Epithelial cell of proximal tubule (primary cell): ENCODE results near the gene HJV. TPM values are rescaled to one million over a fixed set of nuclear protein-coding genes. Genes with fewer than 3 reads are reported as not detected.
"Not testable (repeated sequence)": the region's sequence is repeated elsewhere in the genome, so short reads cannot be mapped to it uniquely, and the experiment has no call there.

ENCODE experiments used
- DNase-seq: peaks from one replicate; pipeline ENCODE4 v3.0.0-alpha.2; 2011; ENCODE audit warnings: low read depth
- H3K4me3 ChIP-seq: 2 replicates; pipeline ENCODE4 v1.5.1; 2011; ENCODE audit warnings: low read depth, mild to moderate bottlenecking, low read length
- total RNA-seq: library from RNA; depleted of rRNA; stranded (reverse); fragments of >200 nt; gene quantifications from 2 replicates; pipeline ENCODE4 v1.2.3, GENCODE V29; 2015
- TF ChIP-seq, protein P1 (sequence below): conservative IDR thresholded peaks from 2 replicates; pipeline ENCODE4 v1.5.1; 2012; ENCODE audit warnings: low read depth, mild to moderate bottlenecking, low read length

The HJV gene
- total RNA-seq = 0.35 TPM in 1 of 2 replicates, not detected in the other

DNA sequence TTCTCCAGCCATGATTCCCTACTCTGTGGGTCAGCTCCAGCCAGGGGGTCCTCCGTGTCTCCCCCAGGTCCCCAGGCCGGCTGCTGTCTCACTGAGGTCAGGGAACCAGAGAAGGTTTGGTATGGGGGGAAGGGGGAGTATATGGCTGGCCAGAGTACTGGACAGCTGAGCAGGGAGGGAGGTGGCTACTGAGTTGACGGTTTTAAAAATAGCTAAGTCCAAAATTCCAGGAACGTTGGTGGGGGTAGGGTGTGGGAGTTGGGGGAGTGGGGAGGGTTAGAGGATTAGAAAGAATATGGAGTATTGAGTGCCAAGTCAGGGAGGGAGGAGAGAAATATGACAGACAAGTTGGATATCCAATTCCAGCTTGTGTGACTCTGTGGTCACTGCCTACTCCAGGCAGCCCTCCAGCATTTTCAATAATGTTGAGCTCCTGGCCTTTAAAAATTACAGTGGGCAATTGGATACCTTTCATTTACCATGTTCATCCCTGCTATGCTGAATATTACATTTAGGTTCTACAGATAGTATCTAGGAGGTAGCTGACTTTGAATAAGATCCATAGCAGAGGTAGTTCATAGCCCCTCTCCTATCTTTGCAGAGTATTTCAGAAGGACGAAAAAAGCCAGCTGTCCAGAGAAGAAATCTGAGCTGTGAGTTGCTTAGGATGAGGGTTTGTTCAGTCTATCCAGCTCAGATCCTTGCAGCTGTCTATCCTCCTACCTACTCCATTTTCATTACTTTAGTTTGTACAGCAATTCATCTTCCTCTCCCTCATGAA is at the start of gene HJV:
TSS of gene HJV (minus strand) at position 114 of the 781 bp plus-strand sequence. CDS start 1,504 bp downstream, outside the sequence.
- no peak for DNase-seq
- TF ChIP-seq, protein P1, sequence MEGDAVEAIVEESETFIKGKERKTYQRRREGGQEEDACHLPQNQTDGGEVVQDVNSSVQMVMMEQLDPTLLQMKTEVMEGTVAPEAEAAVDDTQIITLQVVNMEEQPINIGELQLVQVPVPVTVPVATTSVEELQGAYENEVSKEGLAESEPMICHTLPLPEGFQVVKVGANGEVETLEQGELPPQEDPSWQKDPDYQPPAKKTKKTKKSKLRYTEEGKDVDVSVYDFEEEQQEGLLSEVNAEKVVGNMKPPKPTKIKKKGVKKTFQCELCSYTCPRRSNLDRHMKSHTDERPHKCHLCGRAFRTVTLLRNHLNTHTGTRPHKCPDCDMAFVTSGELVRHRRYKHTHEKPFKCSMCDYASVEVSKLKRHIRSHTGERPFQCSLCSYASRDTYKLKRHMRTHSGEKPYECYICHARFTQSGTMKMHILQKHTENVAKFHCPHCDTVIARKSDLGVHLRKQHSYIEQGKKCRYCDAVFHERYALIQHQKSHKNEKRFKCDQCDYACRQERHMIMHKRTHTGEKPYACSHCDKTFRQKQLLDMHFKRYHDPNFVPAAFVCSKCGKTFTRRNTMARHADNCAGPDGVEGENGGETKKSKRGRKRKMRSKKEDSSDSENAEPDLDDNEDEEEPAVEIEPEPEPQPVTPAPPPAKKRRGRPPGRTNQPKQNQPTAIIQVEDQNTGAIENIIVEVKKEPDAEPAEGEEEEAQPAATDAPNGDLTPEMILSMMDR = no peak
- H3K4me3 ChIP-seq = no peak within 1 kb of the TSS

DNA sequence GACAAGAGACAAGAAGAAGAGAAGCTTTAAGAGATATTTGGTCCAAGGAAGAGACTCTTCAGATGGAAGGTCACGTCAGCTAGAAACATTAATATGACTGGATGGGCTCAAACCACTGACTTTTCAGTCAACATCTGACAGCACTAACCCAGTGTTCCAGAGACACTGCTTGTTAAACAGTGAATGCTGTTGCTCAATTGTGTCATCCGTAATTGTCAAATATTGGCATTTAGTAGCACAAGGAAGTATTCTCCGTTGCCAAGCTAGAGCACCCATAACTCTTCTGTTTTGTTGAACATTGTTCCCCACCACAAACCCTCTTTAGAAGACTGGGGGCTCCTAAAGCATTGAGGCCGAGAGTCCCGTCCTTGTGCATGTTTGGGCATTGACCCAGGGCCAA is 37.6 kb upstream of the HJV start:
- not testable (repeated sequence) for H3K4me3 ChIP-seq, DNase-seq

GRCh38 chr1:146051852-146052676 is 30.5 kb upstream of the HJV start:
- peak; percentile 94 for DNase-seq
- H3K4me3 ChIP-seq = peak overlapping the region; percentile 50

- TF ChIP-seq, protein P1 = no peak
- no peak for DNase-seq
- no peak overlapping the region for H3K4me3 ChIP-seq
Observed at GRCh38 chr1:146051452-146051851, 29.9 kb upstream of the HJV start.

GRCh38 chr1:146050652-146050963 is 29.1 kb upstream of the HJV start:
- not testable (repeated sequence) for DNase-seq, H3K4me3 ChIP-seq

GRCh38 chr1:146049866-146050651 is 28.5 kb upstream of the HJV start:
- DNase-seq = not testable (repeated sequence)

DNA sequence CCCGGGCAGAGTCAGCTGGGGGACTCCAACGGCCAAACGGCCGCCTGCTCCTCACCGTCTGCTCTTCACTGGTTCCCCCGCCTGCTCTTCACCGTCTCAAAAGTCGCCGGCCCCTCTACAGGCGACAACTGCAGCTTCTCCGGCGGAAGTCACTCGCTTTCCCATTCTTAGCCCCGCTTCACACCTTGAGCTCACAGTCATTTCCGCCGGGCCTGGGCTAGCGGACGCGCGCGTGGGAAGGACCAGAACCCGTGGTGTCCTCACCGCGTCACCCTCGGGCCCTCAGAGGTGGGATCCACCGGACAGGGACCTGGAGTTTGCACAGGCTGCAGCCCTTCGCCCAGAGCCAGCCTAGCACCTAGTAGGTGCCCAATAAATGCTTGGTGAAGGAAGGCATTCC is 27.9 kb upstream of the HJV start:
- TF ChIP-seq, protein P1 = no peak
- no peak for DNase-seq

More at GRCh38 chr1:146049866-146050651, 28.5 kb upstream of the HJV start:
- H3K4me3 ChIP-seq = not testable (repeated sequence)

GRCh38 chr1:146048514-146049115 is 27.1 kb upstream of the HJV start:
- DNase-seq, H3K4me3 ChIP-seq: not testable (repeated sequence)

More for the DNA sequence above, 27.9 kb upstream of the HJV start:
- H3K4me3 ChIP-seq = no peak overlapping the region

DNA sequence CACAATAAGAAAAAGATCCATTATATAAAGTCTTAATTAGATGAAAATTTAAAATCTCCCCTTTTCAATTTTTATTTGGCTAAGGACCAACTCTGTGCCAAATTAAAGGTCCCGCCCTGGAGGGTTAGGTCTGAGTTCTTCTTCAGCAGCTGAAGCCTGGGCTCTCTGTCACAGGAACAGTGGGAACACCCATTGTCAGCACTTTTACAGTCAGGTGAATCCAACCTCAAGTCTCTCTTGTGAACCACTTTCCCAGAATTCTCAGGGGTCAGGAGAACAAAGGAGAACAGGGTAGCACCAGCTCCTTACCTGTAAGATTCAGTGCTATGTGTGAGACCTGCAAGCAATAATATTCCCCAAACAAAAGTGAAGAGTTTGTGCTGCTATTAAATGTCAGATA is 25.1 kb upstream of the HJV start:
- TF ChIP-seq, protein P1 = no peak
- no peak for DNase-seq
- H3K4me3 ChIP-seq = no peak overlapping the region
